Measurements from ENCODE around the gene GPR35.

GRCh38 chr2:240627736-240628506, 2.6 kb downstream of the GPR35 start:
- TF ChIP-seq CTCF (conservative IDR thresholded peaks at IDR 0.05 in 1 of 2, IDR thresholded peaks at IDR 0.05 in 1 of 2; ENCODE audit: low read depth in 1 of 2, low read length in 2 of 2) (no peak), EZH2 (IDR thresholded peaks at IDR 0.05; ENCODE audit: low read length, missing control alignments) (no peak)
